ENCODE data around the gene CCM2.

Gene CCM2

GRCh38 chr7:45075355-45075644 lies 75.3 kb downstream of the CCM2 start:
- no peaks in the 10 kb centered on the region for H3K79me2 ChIP-seq
- H3K36me3 ChIP-seq (ENCODE audit: control insufficient read depth, insufficient read depth, low read length): no peaks in the 10 kb centered on the region
- no peaks in the 10 kb centered on the region for H3K4me1 ChIP-seq
- no peak for TF ChIP-seq CTCF (IDR thresholded peaks at IDR 0.05)
- H3K4me2 ChIP-seq (ENCODE audit: low read length): no peak overlapping the region
- no peak overlapping the region for H2AFZ ChIP-seq
- no peak overlapping the region for H3K4me3 ChIP-seq (ENCODE audit: low read depth, low read length)
- no peak overlapping the region for H3K27ac ChIP-seq
- H3K27me3 ChIP-seq (ENCODE audit: control insufficient read depth, insufficient read depth, low read length): no peaks in the 10 kb centered on the region
- no peak overlapping the region for H3K9ac ChIP-seq
- no peaks in the 10 kb centered on the region for H3K9me3 ChIP-seq (ENCODE audit: control insufficient read depth, low read length)

- Histone ChIP-seq H3K36me3 (ENCODE audit: control insufficient read depth, insufficient read depth, low read length) (no peaks in the 10 kb centered on the region), H3K9me3 (ENCODE audit: control insufficient read depth, low read length) (no peaks in the 10 kb centered on the region), H3K27me3 (ENCODE audit: control insufficient read depth, insufficient read depth, low read length) (no peaks in the 10 kb centered on the region), H3K27ac (no peak overlapping the region), H3K4me2 (ENCODE audit: low read length) (no peak overlapping the region), H3K79me2 (no peaks in the 10 kb centered on the region), H3K9ac (no peak overlapping the region), H3K4me3 (ENCODE audit: low read depth, low read length) (no peak overlapping the region), H3K4me1 (no peaks in the 10 kb centered on the region), H2AFZ (no peak overlapping the region)
- TF ChIP-seq CTCF (IDR thresholded peaks at IDR 0.05): no peak
Observed at GRCh38 chr7:45075871-45076796, 76.1 kb downstream of the CCM2 start.

GRCh38 chr7:45076946-45077345 lies 76.9 kb downstream of the CCM2 start:
- H3K27me3 ChIP-seq (ENCODE audit: control insufficient read depth, insufficient read depth, low read length): no peaks in the 10 kb centered on the region
- no peaks in the 10 kb centered on the region for H3K9me3 ChIP-seq (ENCODE audit: control insufficient read depth, low read length)
- no peak overlapping the region for H3K4me2 ChIP-seq (ENCODE audit: low read length)
- no peaks in the 10 kb centered on the region for H3K79me2 ChIP-seq
- H2AFZ ChIP-seq: no peak overlapping the region
- no peaks in the 10 kb centered on the region for H3K4me1 ChIP-seq
- no peak overlapping the region for H3K27ac ChIP-seq
- H3K4me3 ChIP-seq (ENCODE audit: low read depth, low read length): no peak overlapping the region
- no peak overlapping the region for H3K9ac ChIP-seq
- no peaks in the 10 kb centered on the region for H3K36me3 ChIP-seq (ENCODE audit: control insufficient read depth, insufficient read depth, low read length)
- no peak for TF ChIP-seq CTCF (IDR thresholded peaks at IDR 0.05)

GRCh38 chr7:45077579-45077978 lies 77.6 kb downstream of the CCM2 start:
- Histone ChIP-seq H3K79me2 (no peaks in the 10 kb centered on the region), H3K36me3 (ENCODE audit: control insufficient read depth, insufficient read depth, low read length) (no peaks in the 10 kb centered on the region), H3K4me2 (ENCODE audit: low read length) (no peak overlapping the region), H3K27me3 (ENCODE audit: control insufficient read depth, insufficient read depth, low read length) (no peaks in the 10 kb centered on the region), H3K9ac (no peak overlapping the region), H3K4me1 (no peaks in the 10 kb centered on the region), H3K4me3 (ENCODE audit: low read depth, low read length) (no peak overlapping the region), H2AFZ (no peak overlapping the region), H3K9me3 (ENCODE audit: control insufficient read depth, low read length) (no peaks in the 10 kb centered on the region), H3K27ac (no peak overlapping the region)
- TF ChIP-seq CTCF (IDR thresholded peaks at IDR 0.05): no peak

- Histone ChIP-seq H3K4me3 (ENCODE audit: low read depth, low read length) (no peak overlapping the region), H3K9me3 (ENCODE audit: control insufficient read depth, low read length) (no peaks in the 10 kb centered on the region), H3K27ac (no peak overlapping the region), H3K4me2 (ENCODE audit: low read length) (no peak overlapping the region), H3K79me2 (no peaks in the 10 kb centered on the region), H3K36me3 (ENCODE audit: control insufficient read depth, insufficient read depth, low read length) (no peaks in the 10 kb centered on the region), H3K27me3 (ENCODE audit: control insufficient read depth, insufficient read depth, low read length) (no peaks in the 10 kb centered on the region), H2AFZ (no peak overlapping the region), H3K4me1 (no peaks in the 10 kb centered on the region), H3K9ac (no peak overlapping the region)
- no peak for TF ChIP-seq CTCF (IDR thresholded peaks at IDR 0.05)
Observed at GRCh38 chr7:45078125-45078681, 78.2 kb downstream of the CCM2 start.

Data from parathyroid adenoma (tissue), 2 donors.